ENCODE measurements around the gene SPIB.
"Not testable (repeated sequence)": the region's sequence is repeated elsewhere in the genome, so short reads cannot be mapped to it uniquely, and the experiment has no call there.

Gene SPIB

DNA sequence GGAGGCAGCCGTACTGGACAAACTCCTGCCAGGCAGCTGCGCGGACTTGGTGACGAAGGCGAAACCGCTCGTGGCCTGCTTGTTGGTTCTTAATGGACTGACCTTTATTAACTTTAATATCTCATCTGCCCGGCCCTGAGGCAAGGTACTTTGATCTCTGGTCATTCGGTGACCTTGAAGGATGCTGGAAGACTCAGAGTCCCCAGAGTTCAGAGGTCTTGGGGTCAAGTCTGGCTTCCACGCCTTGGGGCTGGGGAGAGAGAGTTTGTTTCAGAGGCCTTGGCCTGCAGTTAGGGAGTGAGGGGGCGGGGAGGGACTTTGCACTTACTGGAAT lies 47.9 kb downstream of the SPIB start:
- peak overlapping the region; percentile 49; the same call in 1 of the 2 replicates for H3K27ac ChIP-seq
- H3K4me3 ChIP-seq (ENCODE audit: low read depth, low read length) = no peak overlapping the region
- H3K9me3 ChIP-seq (ENCODE audit: severe bottlenecking) = no peaks in the 10 kb centered on the region
- H3K36me3 ChIP-seq = no peaks in the 10 kb centered on the region
- no peak for DNase-seq
- TF ChIP-seq, protein P1, sequence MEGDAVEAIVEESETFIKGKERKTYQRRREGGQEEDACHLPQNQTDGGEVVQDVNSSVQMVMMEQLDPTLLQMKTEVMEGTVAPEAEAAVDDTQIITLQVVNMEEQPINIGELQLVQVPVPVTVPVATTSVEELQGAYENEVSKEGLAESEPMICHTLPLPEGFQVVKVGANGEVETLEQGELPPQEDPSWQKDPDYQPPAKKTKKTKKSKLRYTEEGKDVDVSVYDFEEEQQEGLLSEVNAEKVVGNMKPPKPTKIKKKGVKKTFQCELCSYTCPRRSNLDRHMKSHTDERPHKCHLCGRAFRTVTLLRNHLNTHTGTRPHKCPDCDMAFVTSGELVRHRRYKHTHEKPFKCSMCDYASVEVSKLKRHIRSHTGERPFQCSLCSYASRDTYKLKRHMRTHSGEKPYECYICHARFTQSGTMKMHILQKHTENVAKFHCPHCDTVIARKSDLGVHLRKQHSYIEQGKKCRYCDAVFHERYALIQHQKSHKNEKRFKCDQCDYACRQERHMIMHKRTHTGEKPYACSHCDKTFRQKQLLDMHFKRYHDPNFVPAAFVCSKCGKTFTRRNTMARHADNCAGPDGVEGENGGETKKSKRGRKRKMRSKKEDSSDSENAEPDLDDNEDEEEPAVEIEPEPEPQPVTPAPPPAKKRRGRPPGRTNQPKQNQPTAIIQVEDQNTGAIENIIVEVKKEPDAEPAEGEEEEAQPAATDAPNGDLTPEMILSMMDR (IDR thresholded peaks at IDR 0.05; ENCODE audit: low read depth, low read length) = no peak
- H3K27me3 ChIP-seq (ENCODE audit: insufficient read depth, low read depth, severe bottlenecking) = no peaks in the 10 kb centered on the region

DNA sequence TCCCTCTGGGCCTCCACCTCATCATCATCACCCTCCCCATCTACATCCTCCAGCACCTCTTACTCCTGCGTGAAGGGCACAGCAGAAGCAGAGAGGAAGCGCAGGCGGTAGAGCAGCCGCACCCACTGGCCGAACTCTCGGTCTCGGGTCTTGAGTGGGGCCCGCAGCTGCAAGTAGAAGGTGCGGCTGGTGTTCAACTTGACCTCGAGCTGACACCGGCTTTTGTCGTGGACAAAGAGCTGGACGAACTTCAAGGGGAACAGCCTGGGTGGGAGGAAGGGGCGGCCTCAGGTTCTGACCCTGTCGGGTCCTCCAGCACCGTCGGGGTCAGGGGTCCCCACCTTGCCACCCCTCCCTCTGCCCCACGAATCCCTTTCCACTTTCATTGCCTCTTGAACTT lies 48.8 kb downstream of the SPIB start:
- Histone ChIP-seq H3K36me3 (no peaks in the 10 kb centered on the region), H3K4me3 (ENCODE audit: low read depth, low read length) (no peak overlapping the region), H3K9me3 (ENCODE audit: severe bottlenecking) (no peaks in the 10 kb centered on the region), H3K27me3 (ENCODE audit: insufficient read depth, low read depth, severe bottlenecking) (no peaks in the 10 kb centered on the region), H3K27ac (no peak overlapping the region)
- TF ChIP-seq, protein P1 (IDR thresholded peaks at IDR 0.05; ENCODE audit: low read depth, low read length) = no peak
- DNase-seq = no peak

DNA sequence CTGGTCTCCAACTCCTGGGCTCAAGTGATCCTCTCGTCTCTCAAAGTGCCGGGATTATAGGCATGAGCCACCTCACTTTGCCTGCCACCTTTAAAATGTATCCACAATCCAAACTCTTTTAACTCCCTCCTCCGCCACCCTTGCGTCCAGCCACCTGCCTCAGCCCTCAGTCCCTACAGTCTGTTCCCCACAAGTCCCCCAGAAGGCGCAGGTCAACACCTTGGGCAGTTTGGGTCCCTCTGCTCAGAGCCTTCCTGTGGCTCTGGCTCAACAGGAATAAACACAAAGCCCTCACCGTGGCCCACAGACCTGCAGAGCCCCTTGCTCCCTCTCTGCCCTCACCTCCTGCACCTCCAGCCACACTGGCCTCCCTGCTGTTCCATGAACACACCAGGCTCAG lies 50.1 kb downstream of the SPIB start:
- no peak for DNase-seq
- no peaks in the 10 kb centered on the region for H3K27me3 ChIP-seq (ENCODE audit: insufficient read depth, low read depth, severe bottlenecking)
- TF ChIP-seq, protein P1 (IDR thresholded peaks at IDR 0.05; ENCODE audit: low read depth, low read length) = no peak
- no peaks in the 10 kb centered on the region for H3K36me3 ChIP-seq
- no peak overlapping the region for H3K27ac ChIP-seq
- no peak overlapping the region for H3K4me3 ChIP-seq (ENCODE audit: low read depth, low read length)
- H3K9me3 ChIP-seq (ENCODE audit: severe bottlenecking) = no peaks in the 10 kb centered on the region

- H3K4me3 ChIP-seq (ENCODE audit: low read depth, low read length); H3K9me3 ChIP-seq (ENCODE audit: severe bottlenecking); H3K36me3 ChIP-seq; DNase-seq; H3K27me3 ChIP-seq (ENCODE audit: insufficient read depth, low read depth, severe bottlenecking); H3K27ac ChIP-seq: not testable (repeated sequence)
These were observed 54.6 kb downstream of the SPIB start for GRCh38 chr19:50473336-50473735.

DNA sequence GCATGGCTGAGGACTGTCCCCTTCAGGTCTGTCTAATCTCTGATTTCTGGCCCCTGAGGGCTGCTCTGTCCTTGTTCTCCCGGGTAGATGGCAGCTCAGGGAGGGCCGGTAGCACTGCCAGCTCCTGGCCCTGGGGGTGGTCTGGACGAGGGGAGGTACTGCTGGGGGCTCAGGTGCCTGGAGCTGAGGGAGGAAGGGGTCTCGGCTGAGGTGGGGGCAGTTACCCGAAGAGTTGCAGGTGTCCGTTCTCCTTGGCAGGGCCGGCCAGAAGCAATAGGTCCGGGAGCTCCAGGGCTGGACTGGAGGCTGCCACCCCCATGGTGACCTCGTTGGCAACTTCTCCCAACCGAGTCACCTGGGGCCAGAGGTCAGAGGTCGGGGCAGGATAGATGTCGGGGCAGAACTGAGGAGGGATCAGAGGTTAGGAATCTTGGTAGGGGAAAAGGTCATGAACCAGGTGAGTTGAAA lies 56.4 kb downstream of the SPIB start:
- TF ChIP-seq, protein P1 (IDR thresholded peaks at IDR 0.05; ENCODE audit: low read depth, low read length) = no peak
- Histone ChIP-seq H3K27ac (no peak overlapping the region), H3K4me3 (ENCODE audit: low read depth, low read length) (no peak overlapping the region)

DNA sequence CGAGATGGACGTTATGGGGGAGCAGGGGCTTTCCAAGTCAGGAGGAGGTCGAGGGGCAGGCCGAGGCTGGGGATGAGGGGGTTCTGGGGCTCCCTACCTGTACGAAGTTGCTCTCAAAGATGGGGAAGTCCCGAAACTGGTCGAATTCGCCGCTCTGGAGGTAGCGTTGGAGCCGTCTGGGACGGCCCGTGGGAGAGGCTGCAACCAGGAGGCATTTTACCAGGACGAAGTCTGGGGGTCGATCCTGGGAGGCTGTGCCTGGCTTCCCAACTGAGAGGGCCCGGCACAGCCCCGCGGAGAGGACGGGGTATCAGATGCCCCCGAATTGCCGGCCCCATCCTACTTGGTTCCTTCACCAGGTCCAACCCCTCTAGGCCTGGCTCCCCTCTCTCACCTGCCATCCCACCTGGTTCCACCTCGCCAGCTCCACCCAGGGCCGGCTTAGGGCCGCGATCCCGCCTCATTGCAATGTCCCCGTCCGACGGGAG lies 57.0 kb downstream of the SPIB start:
- no peak overlapping the region for H3K27ac ChIP-seq

More for the DNA sequence above, 56.4 kb downstream of the SPIB start:
- Histone ChIP-seq H3K27me3 (ENCODE audit: insufficient read depth, low read depth, severe bottlenecking) (no peaks in the 10 kb centered on the region), H3K9me3 (ENCODE audit: severe bottlenecking) (no peaks in the 10 kb centered on the region), H3K36me3 (no peaks in the 10 kb centered on the region)
- no peak for DNase-seq

More for the DNA sequence above, 57.0 kb downstream of the SPIB start:
- no peak for DNase-seq
- Histone ChIP-seq H3K4me3 (ENCODE audit: low read depth, low read length) (no peak overlapping the region), H3K9me3 (ENCODE audit: severe bottlenecking) (no peaks in the 10 kb centered on the region), H3K27me3 (ENCODE audit: insufficient read depth, low read depth, severe bottlenecking) (no peaks in the 10 kb centered on the region), H3K36me3 (no peaks in the 10 kb centered on the region)
- TF ChIP-seq, protein P1 (IDR thresholded peaks at IDR 0.05; ENCODE audit: low read depth, low read length) = no peak
